ENCODE measurements around the gene RBL2. TPM values are rescaled to one million over a fixed set of nuclear protein-coding genes. Genes with fewer than 3 reads are reported as not detected.
"Not testable (repeated sequence)": the region's sequence is repeated elsewhere in the genome, so short reads cannot be mapped to it uniquely, and the experiment has no call there.

RBL2 gene
- polyA plus RNA-seq, 1 donor from 2014 or later = 146 TPM

- H3K4me3 ChIP-seq (ENCODE audit: low read length) = no peak overlapping the region
- no peaks in the 10 kb centered on the region for H3K9me2 ChIP-seq (ENCODE audit: insufficient read depth, low read length)
- TF ChIP-seq POLR2AphosphoS5 (IDR thresholded peaks at IDR 0.05) (no peak), EP300 (conservative IDR thresholded peaks at IDR 0.05; ENCODE audit: poor library complexity, severe bottlenecking) (no peak), EZH2 (IDR thresholded peaks at IDR 0.05; ENCODE audit: borderline replicate concordance, insufficient read depth, low read length, poor library complexity, severe bottlenecking) (no peak), SMC3 (conservative IDR thresholded peaks at IDR 0.05; ENCODE audit: poor library complexity) (no peak), MXI1 (conservative IDR thresholded peaks at IDR 0.05; ENCODE audit: poor library complexity, severe bottlenecking) (no peak), TAF1 (IDR thresholded peaks at IDR 0.05; ENCODE audit: low read depth) (no peak), REST (IDR thresholded peaks at IDR 0.05; ENCODE audit: borderline replicate concordance) (no peak), RAD21 (conservative IDR thresholded peaks at IDR 0.05) (no peak)
- TF ChIP-seq, protein P1, sequence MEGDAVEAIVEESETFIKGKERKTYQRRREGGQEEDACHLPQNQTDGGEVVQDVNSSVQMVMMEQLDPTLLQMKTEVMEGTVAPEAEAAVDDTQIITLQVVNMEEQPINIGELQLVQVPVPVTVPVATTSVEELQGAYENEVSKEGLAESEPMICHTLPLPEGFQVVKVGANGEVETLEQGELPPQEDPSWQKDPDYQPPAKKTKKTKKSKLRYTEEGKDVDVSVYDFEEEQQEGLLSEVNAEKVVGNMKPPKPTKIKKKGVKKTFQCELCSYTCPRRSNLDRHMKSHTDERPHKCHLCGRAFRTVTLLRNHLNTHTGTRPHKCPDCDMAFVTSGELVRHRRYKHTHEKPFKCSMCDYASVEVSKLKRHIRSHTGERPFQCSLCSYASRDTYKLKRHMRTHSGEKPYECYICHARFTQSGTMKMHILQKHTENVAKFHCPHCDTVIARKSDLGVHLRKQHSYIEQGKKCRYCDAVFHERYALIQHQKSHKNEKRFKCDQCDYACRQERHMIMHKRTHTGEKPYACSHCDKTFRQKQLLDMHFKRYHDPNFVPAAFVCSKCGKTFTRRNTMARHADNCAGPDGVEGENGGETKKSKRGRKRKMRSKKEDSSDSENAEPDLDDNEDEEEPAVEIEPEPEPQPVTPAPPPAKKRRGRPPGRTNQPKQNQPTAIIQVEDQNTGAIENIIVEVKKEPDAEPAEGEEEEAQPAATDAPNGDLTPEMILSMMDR (IDR thresholded peaks at IDR 0.05; ENCODE audit: poor library complexity, severe bottlenecking) = no peak
- no peaks in the 10 kb centered on the region for H4K20me1 ChIP-seq (ENCODE audit: insufficient read depth)
- H2AFZ ChIP-seq (ENCODE audit: low read depth, low read length) = no peak overlapping the region
- H3K79me2 ChIP-seq (replicated peaks; ENCODE audit: insufficient read depth, low read length) = no peaks in the 10 kb centered on the region
- no peak overlapping the region for H3K4me2 ChIP-seq (ENCODE audit: low read length)
- H3F3A ChIP-seq (ENCODE audit: insufficient read depth, low read length, poor library complexity, severe bottlenecking) = no peaks in the 10 kb centered on the region
- no peaks in the 10 kb centered on the region for H3K9me3 ChIP-seq (ENCODE audit: low read length)
- H3K27ac ChIP-seq (ENCODE audit: low read length) = no peak overlapping the region
- no peaks in the 10 kb centered on the region for H3K27me3 ChIP-seq (ENCODE audit: insufficient read depth, low read depth, low read length)
- H3K9ac ChIP-seq (ENCODE audit: low read length) = no peak overlapping the region
- no peaks in the 10 kb centered on the region for H3K36me3 ChIP-seq (ENCODE audit: insufficient read depth, low read length)
These were observed 103.4 kb downstream of the RBL2 start for GRCh38 chr16:53537626-53538025.

- not testable (repeated sequence) for H3F3A ChIP-seq (ENCODE audit: insufficient read depth, low read length, poor library complexity, severe bottlenecking); H3K27ac ChIP-seq (ENCODE audit: low read length); H3K79me2 ChIP-seq (replicated peaks; ENCODE audit: insufficient read depth, low read length); H2AFZ ChIP-seq (ENCODE audit: low read depth, low read length); H3K36me3 ChIP-seq (ENCODE audit: insufficient read depth, low read length); H3K4me3 ChIP-seq (ENCODE audit: low read length); H3K9me2 ChIP-seq (ENCODE audit: insufficient read depth, low read length); H3K9ac ChIP-seq (ENCODE audit: low read length); H3K27me3 ChIP-seq (ENCODE audit: insufficient read depth, low read depth, low read length); H3K4me2 ChIP-seq (ENCODE audit: low read length); H4K20me1 ChIP-seq (ENCODE audit: insufficient read depth); H3K9me3 ChIP-seq (ENCODE audit: low read length)
These were observed 105.1 kb downstream of the RBL2 start for GRCh38 chr16:53539346-53539745.

GRCh38 chr16:53539759-53540718 is 105.8 kb downstream of the RBL2 start:
- not testable (repeated sequence) for H3K4me2 ChIP-seq (ENCODE audit: low read length); H3K9ac ChIP-seq (ENCODE audit: low read length); H3K4me3 ChIP-seq (ENCODE audit: low read length); H3K9me3 ChIP-seq (ENCODE audit: low read length); H2AFZ ChIP-seq (ENCODE audit: low read depth, low read length); H3K27ac ChIP-seq (ENCODE audit: low read length); H3F3A ChIP-seq (ENCODE audit: insufficient read depth, low read length, poor library complexity, severe bottlenecking); H3K36me3 ChIP-seq (ENCODE audit: insufficient read depth, low read length); H3K79me2 ChIP-seq (replicated peaks; ENCODE audit: insufficient read depth, low read length); H3K9me2 ChIP-seq (ENCODE audit: insufficient read depth, low read length); H3K27me3 ChIP-seq (ENCODE audit: insufficient read depth, low read depth, low read length); H4K20me1 ChIP-seq (ENCODE audit: insufficient read depth)

All from neural cell (in vitro differentiated cells).